Endothelial cell of umbilical vein (primary cell): ENCODE data around the gene BZW1. TPM values are rescaled to one million over a fixed set of nuclear protein-coding genes. Genes with fewer than 3 reads are reported as not detected.

ENCODE experiments used
- BruUV-seq: library from RNA; stranded (reverse); fragments of 400-500 nt; replicated peaks from 2 replicates; lab custom pipeline; 2021; lab: Mats Ljungman, UMichigan
- CTCF ChIA-PET: fragments of 300-600, 350-600 bp; sonication (Branson Sonifier 250); formaldehyde crosslinking; loops from one replicate; lab custom pipeline; 2021; ENCODE audit warnings: antibody characterized with exemption, inconsistent platforms; lab: Charles Lee
- POLR2A ChIA-PET: fragments of 300-600, 350-600 bp; sonication (Branson Sonifier 250); formaldehyde crosslinking; loops from one replicate; lab custom pipeline; 2021; ENCODE audit warnings: antibody characterized with exemption, inconsistent platforms; lab: Charles Lee
- DNase-seq: peaks from one replicate; pipeline ENCODE4 v3.0.0-alpha.2; 2011; ENCODE audit warnings: low read depth, low spot score
- FAIRE-seq: peaks from 2 replicates; lab custom pipeline; 2011; peaks lifted over from hg19 to GRCh38; lab: Jason Lieb, UNC
- H2AFZ ChIP-seq: 2 replicates; pipeline ENCODE4 v1.6.0; 2012; ENCODE audit warnings: low read depth, low read length, control low read depth, inconsistent platforms
- H3K27ac ChIP-seq: 2 replicates; pipeline ENCODE4 v1.5.1; 2011; ENCODE audit warnings: low read depth, mild to moderate bottlenecking, control low read depth, low read length, moderate library complexity; ENCODE audit not compliant: insufficient read depth
- H3K27me3 ChIP-seq, 2 experiments: 2 replicates each; pipeline versions ENCODE4 v1.6.0 to v1.6.1; 2011; ENCODE audit warnings: low read length in 2 of 2, mixed read lengths in 1 of 2; ENCODE audit not compliant: control insufficient read depth in 2 of 2, insufficient read depth in 2 of 2
- H3K36me3 ChIP-seq, 2 experiments: 2 replicates in 1 of 2; 3 replicates in 1 of 2; pipeline ENCODE4 v1.5.1; 2011; ENCODE audit warnings: low read length in 2 of 2, mild to moderate bottlenecking in 1 of 2, moderate library complexity in 1 of 2; ENCODE audit not compliant: control insufficient read depth in 2 of 2, insufficient read depth in 2 of 2; ENCODE audit errors: extremely low read depth in 1 of 2
- H3K4me1 ChIP-seq: 3 replicates; pipeline ENCODE4 v1.5.1; 2011; ENCODE audit warnings: mild to moderate bottlenecking, low read length; ENCODE audit not compliant: control insufficient read depth, insufficient read depth; ENCODE audit errors: extremely low read depth
- H3K4me2 ChIP-seq: 2 replicates; pipeline ENCODE4 v1.6.1; 2011; ENCODE audit warnings: low read length, control low read depth, mixed read lengths; ENCODE audit not compliant: insufficient read depth
- H3K4me3 ChIP-seq, 3 experiments: fragments of 200-600 bp in 1 of 3; sonication (generic), shearing (Covaris generic) in 1 of 3; replicated peaks in 1 of 3; 2 replicates each; pipeline ENCODE4 v1.5.1; 2011 to 2016; ENCODE audit warnings: control low read depth in 3 of 3, low read length in 3 of 3, mild to moderate bottlenecking in 2 of 3, inconsistent platforms in 1 of 3, low read depth in 1 of 3, moderate library complexity in 1 of 3; ENCODE audit not compliant: insufficient read depth in 1 of 3
- H3K79me2 ChIP-seq: 2 replicates; pipeline ENCODE4 v1.6.0; 2012; ENCODE audit warnings: low read length, inconsistent platforms; ENCODE audit not compliant: control insufficient read depth, insufficient read depth
- H3K9ac ChIP-seq: replicated peaks from 2 replicates; pipeline ENCODE3; 2011; ENCODE audit warnings: low read length, control low read depth; ENCODE audit not compliant: insufficient read depth; ENCODE audit errors: extremely low read depth
- H3K9me1 ChIP-seq: replicated peaks from 3 replicates; pipeline ENCODE4 v1.6.0; 2011; ENCODE audit warnings: mild to moderate bottlenecking, low read length; ENCODE audit not compliant: control insufficient read depth, insufficient read depth; ENCODE audit errors: extremely low read depth
- H3K9me3 ChIP-seq: replicated peaks from 2 replicates; pipeline ENCODE4 v1.5.1; 2012; ENCODE audit warnings: low read length, inconsistent platforms; ENCODE audit not compliant: control insufficient read depth, insufficient read depth
- H4K20me1 ChIP-seq: replicated peaks from 2 replicates; pipeline ENCODE3; 2011; ENCODE audit warnings: mild to moderate bottlenecking, low read length; ENCODE audit not compliant: control insufficient read depth, insufficient read depth; ENCODE audit errors: extremely low read depth
- CTCF ChIP-seq, 2 donors: IDR thresholded peaks; 1 replicate in 1 of 2; 2 replicates in 1 of 2; pipeline ENCODE4 v1.5.1; 2011; ENCODE audit warnings: low read length in 2 of 2, mild to moderate bottlenecking in 2 of 2, moderate library complexity in 2 of 2, control low read depth in 1 of 2, inconsistent platforms in 1 of 2, low read depth in 1 of 2; ENCODE audit not compliant: insufficient read depth in 1 of 2; ENCODE audit errors: extremely low read depth in 1 of 2
- EZH2 ChIP-seq: IDR thresholded peaks from 2 replicates; pipeline ENCODE4 v1.6.1; 2012; ENCODE audit warnings: borderline replicate concordance, low read depth, mild to moderate bottlenecking, moderate library complexity, low read length, inconsistent platforms; ENCODE audit not compliant: severe bottlenecking
- FOS ChIP-seq: IDR thresholded peaks from 2 replicates; pipeline ENCODE4 v1.6.1; 2011; ENCODE audit warnings: mild to moderate bottlenecking, low read length, moderate library complexity, borderline replicate concordance; ENCODE audit not compliant: insufficient read depth
- GATA2 ChIP-seq: IDR thresholded peaks from 2 replicates; pipeline ENCODE4 v1.7.0; 2011; ENCODE audit warnings: low read depth, mild to moderate bottlenecking, moderate library complexity, mixed read lengths, low read length; ENCODE audit not compliant: insufficient read length, insufficient read depth
- JUN ChIP-seq: IDR thresholded peaks from 2 replicates; pipeline ENCODE4 v1.6.1; 2011; ENCODE audit warnings: borderline replicate concordance, low read depth; ENCODE audit not compliant: insufficient read length, insufficient read depth
- MAX ChIP-seq: IDR thresholded peaks from 2 replicates; pipeline ENCODE4 v1.6.1; 2011; ENCODE audit not compliant: insufficient read depth, insufficient read length
- MYC ChIP-seq: IDR thresholded peaks from one replicate; pipeline ENCODE4 v1.6.1; 2011; ENCODE audit warnings: mild to moderate bottlenecking, low read depth, low read length
- POLR2A ChIP-seq: IDR thresholded peaks from 2 replicates; pipeline ENCODE4 v1.6.1; 2012; ENCODE audit warnings: low read depth, mild to moderate bottlenecking, control low read depth, low read length
- POLR2AphosphoS5 ChIP-seq: IDR thresholded peaks from 2 replicates; pipeline ENCODE4 v1.6.1; 2012; ENCODE audit warnings: low read depth, mild to moderate bottlenecking, control low read depth, low read length, moderate library complexity; ENCODE audit not compliant: insufficient read depth
- dilution Hi-C: fragments of 300-500 bp; cut with MboI; formaldehyde crosslinking; loops from one replicate; pipeline ENCODE4 v1.15.0; 2019; ENCODE audit warnings: low sequenced_read_pairs; ENCODE audit not compliant: extremely low pct_ligation_motif_present
- intact Hi-C: fragments of 100-400 bp; cut with micrococcal nuclease; formaldehyde crosslinking; loops from one replicate; pipeline ENCODE4 v1.10.0; 2022
- polyA plus RNA-seq, 4 experiments: library from polyadenylated mRNA; depleted of rRNA in 3 of 4; stranded (reverse) in 3 of 4; unstranded in 1 of 4; fragments of >200 nt; gene quantifications; 2 replicates each; pipeline versions ENCODE4 v1.2.1 to v1.2.3, GENCODE V29; 2011 to 2012; ENCODE audit warnings: missing spikeins in 1 of 4
- total RNA-seq: library from RNA; stranded (reverse); gene quantifications from 2 replicates; pipeline ENCODE4 v1.2.3, GENCODE V29; 2021

Gene BZW1
- total and polyA plus RNA-seq, 2 donors (not counting 3 experiments of a cell fraction or from before 2014, with no cell fraction given) = 174 to 353 TPM

- Histone ChIP-seq H3K4me3 (no peak overlapping the region), H3K79me2 (no peaks in the 10 kb centered on the region), H3K4me1 (peaks cover 51% of the 10 kb centered on the region), H3K27ac (peak overlapping the region; percentile 40), H3K9ac (no peak overlapping the region), H3K27me3 (no peaks in the 10 kb centered on the region), H3K9me1 (no peaks in the 10 kb centered on the region), H3K36me3 (no peaks in the 10 kb centered on the region), H4K20me1 (no peaks in the 10 kb centered on the region), H3K4me2 (peak overlapping the region; percentile 59), H2AFZ (no peak overlapping the region), H3K9me3 (no peaks in the 10 kb centered on the region)
- no TSS peak for BruUV-seq
- CTCF ChIA-PET = no interaction called here
- TF ChIP-seq EZH2 = no peak
- peak; percentile 80 for TF ChIP-seq FOS
- TF ChIP-seq POLR2A = no peak
- TF ChIP-seq GATA2 = peak; percentile 90
- peak; percentile 48 for TF ChIP-seq JUN
- TF ChIP-seq POLR2AphosphoS5 = no peak
- POLR2A ChIA-PET = no interaction called here
- DNase-seq (peak; percentile 72), FAIRE-seq (peak; percentile 77)
- dilution Hi-C loops = no loop called here
- intact Hi-C loops = no loop called here
These were observed 48.3 kb upstream of the BZW1 start for GRCh38 chr2:200763422-200763821.

- Histone ChIP-seq H3K79me2 (no peaks in the 10 kb centered on the region), H3K4me3 (no peak overlapping the region), H3K27me3 (no peaks in the 10 kb centered on the region), H3K4me1 (peaks cover 51% of the 10 kb centered on the region), H4K20me1 (no peaks in the 10 kb centered on the region), H2AFZ (peak overlapping the region; percentile 25), H3K9ac (peak overlapping the region; percentile 39), H3K9me1 (no peaks in the 10 kb centered on the region), H3K36me3 (no peaks in the 10 kb centered on the region), H3K4me2 (peak overlapping the region; percentile 45), H3K27ac (peak overlapping the region; percentile 93), H3K9me3 (no peaks in the 10 kb centered on the region)
- FAIRE-seq (peak; percentile 79), DNase-seq (peak; percentile 89)
- ChIA-PET POLR2A (interaction anchor here (0.8 to 1.4 kb wide), 3 partner anchors 8 to 92 kb away, joined by 3 to 5 read pairs (median 4); no protein-coding TSS in a partner anchor), CTCF (interaction anchor here (0.7 to 3.1 kb wide), 13 partner anchors 9 to 62 kb away, joined by 3 to 12 read pairs (median 4); no protein-coding TSS in a partner anchor)
- dilution Hi-C loops (no loop called here), intact Hi-C loops (loop anchor here (1.0 to 5.0 kb wide), 6 partner anchors 10 to 97 kb away; partner anchors contain the start of genes BZW1 and CLK1)
- BruUV-seq = TSS peak; percentile 91
- TF ChIP-seq POLR2A (no peak), GATA2 (peak; percentile 72), EZH2 (no peak), MAX (no peak), CTCF (IDR thresholded peaks at IDR 0.05; ENCODE audit: extremely low read depth in 1 of 2, insufficient read depth in 1 of 2, low read depth in 1 of 2, low read length in 2 of 2) (no peak), MYC (peak; percentile 35), FOS (peak; percentile 99), JUN (peak; percentile 95), POLR2AphosphoS5 (peak; percentile 89)
These were observed 46.4 kb upstream of the BZW1 start for GRCh38 chr2:200765139-200765951.
